ENCODE data around the gene KRT75. TPM values are rescaled to one million over a fixed set of nuclear protein-coding genes. Genes with fewer than 3 reads are reported as not detected.

The KRT75 gene
- total RNA-seq, 1 experiment from 2014 or later, result not detected

DNA sequence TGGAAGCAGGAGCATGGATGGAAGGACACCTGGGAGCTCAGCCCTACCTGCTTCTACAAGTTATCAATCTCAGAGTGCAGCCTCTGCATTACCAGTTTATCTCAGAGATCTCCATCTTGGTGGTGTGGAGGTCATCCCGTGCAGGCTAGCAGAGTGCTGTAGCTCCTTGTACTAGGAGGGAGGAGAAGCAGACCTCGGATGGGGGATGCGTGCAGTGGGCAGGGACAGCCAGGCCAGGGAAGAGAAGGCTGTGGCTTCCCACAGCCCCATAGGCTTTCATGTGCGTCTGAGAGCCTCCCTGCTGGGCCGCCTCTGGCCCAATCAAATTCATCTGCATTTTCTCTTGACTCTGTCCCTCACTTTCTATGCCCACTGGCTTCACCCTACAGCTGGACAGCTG is 19.2 kb downstream of the KRT75 start (continued):
- TF ChIP-seq ZBTB33 (IDR thresholded peaks at IDR 0.05; ENCODE audit: extremely low read depth, insufficient replicate concordance, low read length) (no peak), CEBPB (IDR thresholded peaks at IDR 0.05; ENCODE audit: low read depth) (no peak), FOSL1 (IDR thresholded peaks at IDR 0.05; ENCODE audit: low read depth) (no peak), CBX3 (IDR thresholded peaks at IDR 0.05; ENCODE audit: low read depth) (no peak)
- TF ChIP-seq, protein P1, sequence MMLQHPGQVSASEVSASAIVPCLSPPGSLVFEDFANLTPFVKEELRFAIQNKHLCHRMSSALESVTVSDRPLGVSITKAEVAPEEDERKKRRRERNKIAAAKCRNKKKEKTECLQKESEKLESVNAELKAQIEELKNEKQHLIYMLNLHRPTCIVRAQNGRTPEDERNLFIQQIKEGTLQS (IDR thresholded peaks at IDR 0.05), result no peak

GRCh38 chr12:52413782-52414345 is 20.3 kb downstream of the KRT75 start:
- ChIA-PET CTCF (interaction anchor here (0.8 to 2.5 kb wide), 3 partner anchors 18 to 457 kb away, joined by 3 to 12 read pairs (median 5); no protein-coding TSS in a partner anchor), POLR2A (no interaction called here)

More at GRCh38 chr12:52413782-52414345, 20.3 kb downstream of the KRT75 start:
- RAD21 ChIA-PET (ENCODE audit: low non-redundant PET in 1 of 2, low total read pairs in 2 of 2, uncharacterized antibody in 2 of 2, unreplicated experiment in 2 of 2), result no interaction called here
- Histone ChIP-seq H3K79me2 (ENCODE audit: insufficient read depth, low read length) (no peaks in the 10 kb centered on the region), H3K4me2 (ENCODE audit: low read length) (no peak overlapping the region), H3K9me3 (ENCODE audit: control insufficient read depth in 1 of 2, insufficient read depth in 1 of 2, low read depth in 1 of 2, low read length in 2 of 2) (no peaks in the 10 kb centered on the region), H3K27ac (ENCODE audit: low read depth, low read length) (no peak overlapping the region), H3K9me2 (ENCODE audit: insufficient read depth) (no peaks in the 10 kb centered on the region), H3K27me3 (ENCODE audit: insufficient read depth, low read length) (no peaks in the 10 kb centered on the region), H4K20me1 (ENCODE audit: insufficient read depth) (no peaks in the 10 kb centered on the region), H3K36me3 (ENCODE audit: control insufficient read depth in 1 of 2, insufficient read depth in 2 of 2, low read length in 2 of 2) (no peaks in the 10 kb centered on the region), H3K4me3 (replicated peaks in 1 of 2; ENCODE audit: low read depth in 1 of 2, low read length in 2 of 2) (no peak overlapping the region), H3K4me1 (ENCODE audit: control insufficient read depth in 1 of 2, insufficient read depth in 2 of 2, low read length in 2 of 2) (peaks cover 0 to 18% of the 10 kb centered on the region in 2 experiments; a peak in 1 of 4 replicates), H3K9ac (ENCODE audit: low read length) (no peak overlapping the region), H2AFZ (ENCODE audit: low read depth, low read length, poor library complexity, severe bottlenecking) (no peak overlapping the region)
- intact Hi-C loops (cut with micrococcal nuclease), result no loop called here
- no TSS peak for BruUV-seq (replicated peaks)
- TF ChIP-seq CTCF (IDR thresholded peaks at IDR 0.05 in 2 of 3, conservative IDR thresholded peaks at IDR 0.05 in 1 of 3; ENCODE audit: borderline replicate concordance in 1 of 3, insufficient read depth in 1 of 3, low read depth in 2 of 3, low read length in 2 of 3), result peak in 2 of 3 experiments; percentile 35 to 40; a peak in 3 of 6 replicates
- no peak for TF ChIP-seq EZH2phosphoT487 (IDR thresholded peaks at IDR 0.05; ENCODE audit: borderline replicate concordance)
- ATAC-seq, result peak; percentile 54
- no peak for DNase-seq (ENCODE audit: low read depth, low spot score)
